Esophagus muscularis mucosa (tissue), 3 donors: ENCODE results near the gene CACNB4.
"Not testable (repeated sequence)": the region's sequence is repeated elsewhere in the genome, so short reads cannot be mapped to it uniquely, and the experiment has no call there.

Experiments used
- CTCF ChIP-seq, 3 experiments: fragments of 200-600 bp in 2 of 3; fragments of 450-650 bp in 1 of 3; sonication (generic) in 2 of 3; IDR thresholded peaks; one replicate each; pipeline ENCODE4 v1.5.1; 2017 to 2019; ENCODE audit warnings: antibody characterized with exemption in 3 of 3, mild to moderate bottlenecking in 2 of 3, moderate library complexity in 1 of 3
- POLR2A ChIP-seq: fragments of 450-650 bp; IDR thresholded peaks from one replicate; pipeline ENCODE4 v1.6.1; 2017; ENCODE audit warnings: antibody characterized with exemption, moderate library complexity, mild to moderate bottlenecking, low read depth
- POLR2AphosphoS5 ChIP-seq, 2 donors: sonication (generic); formaldehyde crosslinking; IDR thresholded peaks; one replicate each; pipeline ENCODE4 v1.6.1; 2017; ENCODE audit warnings: antibody characterized with exemption in 2 of 2

- not testable (repeated sequence) for TF ChIP-seq POLR2AphosphoS5 (IDR thresholded peaks at IDR 0.05); CTCF (IDR thresholded peaks at IDR 0.05); POLR2A
Measured at GRCh38 chr2:152003283-152003682, 95.6 kb downstream of the CACNB4 start.
